ENCODE measurements around the gene MRPL28. TPM values are rescaled to one million over a fixed set of nuclear protein-coding genes. Genes with fewer than 3 reads are reported as not detected.

MRPL28 gene
- total RNA-seq, 1 donor from 2014 or later: 82.2 TPM

DNA sequence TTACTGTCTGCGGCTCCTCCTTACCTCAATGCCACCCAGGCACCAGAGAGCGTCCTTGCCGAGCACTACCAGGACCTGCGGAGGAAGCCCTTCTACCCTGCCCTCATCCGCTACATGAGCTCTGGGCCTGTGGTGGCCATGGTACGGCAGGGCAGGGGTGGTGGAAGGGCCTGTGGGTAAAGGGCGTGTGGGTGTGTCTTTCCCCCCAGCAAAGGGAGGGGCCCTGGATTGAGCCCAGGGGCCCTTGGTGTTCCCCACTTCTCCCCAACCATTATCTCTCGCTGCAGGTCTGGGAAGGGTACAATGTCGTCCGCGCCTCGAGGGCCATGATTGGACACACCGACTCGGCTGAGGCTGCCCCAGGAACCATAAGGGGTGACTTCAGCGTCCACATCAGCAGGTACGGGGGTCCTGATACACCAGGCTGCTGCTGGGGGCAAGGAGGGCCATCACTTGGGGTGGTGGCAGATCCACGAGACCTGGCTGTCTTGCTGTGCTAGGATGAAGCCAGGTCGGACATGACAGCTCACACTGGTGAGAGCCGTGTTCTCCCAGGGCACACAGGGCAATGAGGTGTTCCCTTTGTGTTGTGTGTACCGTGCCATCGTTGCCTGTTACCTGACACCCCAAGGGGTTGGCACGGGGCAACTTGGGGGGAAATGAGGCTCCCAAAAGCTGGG, 29.1 kb upstream of the MRPL28 start:
- Mint-ChIP-seq H3K4me1 (peaks cover 23% of the 10 kb centered on the region), H3K9me3 (no peaks in the 10 kb centered on the region), H3K27ac (no peak overlapping the region), H3K36me3 (peaks cover 2% of the 10 kb centered on the region), H3K4me3 (peak overlapping the region; percentile 81), H3K27me3 (ENCODE audit: insufficient read depth, low read depth) (peaks cover 5% of the 10 kb centered on the region)
- no peaks in the 10 kb centered on the region for H3K36me3 ChIP-seq
- H3F3A ChIP-seq (ENCODE audit: low read depth): peaks cover 70% of the 10 kb centered on the region
- H3K4me3 ChIP-seq: no peak overlapping the region
- peaks cover 7% of the 10 kb centered on the region for H3K4me1 ChIP-seq
- no peak overlapping the region for H3K9ac ChIP-seq
- H4K20me1 ChIP-seq (ENCODE audit: low read depth): peaks cover 26% of the 10 kb centered on the region
- peaks cover 2% of the 10 kb centered on the region for H3K27me3 ChIP-seq
- peaks cover 6% of the 10 kb centered on the region for H3K79me2 ChIP-seq (ENCODE audit: low read depth)
- H2AFZ ChIP-seq (replicated peaks): no peak overlapping the region
- no peak for DNase-seq (ENCODE audit: low spot score)
- TF ChIP-seq CTCF (IDR thresholded peaks at IDR 0.05): no peak
- TF ChIP-seq EZH2 (IDR thresholded peaks at IDR 0.05): no peak
- no peak for TF ChIP-seq EZH2phosphoT487 (IDR thresholded peaks at IDR 0.05)
- no peak overlapping the region for H3K27ac ChIP-seq
- no peak overlapping the region for H3K4me2 ChIP-seq
- H3K9me3 ChIP-seq (ENCODE audit: low read depth): no peaks in the 10 kb centered on the region

GRCh38 chr16:398561-399339, 28.4 kb upstream of the MRPL28 start:
- Mint-ChIP-seq H3K4me1 (peaks cover 23% of the 10 kb centered on the region), H3K27me3 (ENCODE audit: insufficient read depth, low read depth) (peaks cover 5% of the 10 kb centered on the region), H3K36me3 (peaks cover 2% of the 10 kb centered on the region), H3K9me3 (no peaks in the 10 kb centered on the region), H3K4me3 (peak overlapping the region; percentile 81), H3K27ac (no peak overlapping the region)
- DNase-seq (ENCODE audit: low spot score): peak; percentile 49
- H3K27me3 ChIP-seq: peaks cover 2% of the 10 kb centered on the region
- no peak overlapping the region for H3K9ac ChIP-seq
- H3K9me3 ChIP-seq (ENCODE audit: low read depth): no peaks in the 10 kb centered on the region
- no peak overlapping the region for H3K4me3 ChIP-seq
- H3K79me2 ChIP-seq (ENCODE audit: low read depth): peaks cover 6% of the 10 kb centered on the region
- H3K27ac ChIP-seq: no peak overlapping the region
- H3K4me2 ChIP-seq: no peak overlapping the region
- peaks cover 70% of the 10 kb centered on the region for H3F3A ChIP-seq (ENCODE audit: low read depth)
- H4K20me1 ChIP-seq (ENCODE audit: low read depth): peaks cover 26% of the 10 kb centered on the region
- H3K36me3 ChIP-seq: no peaks in the 10 kb centered on the region
- TF ChIP-seq EZH2 (IDR thresholded peaks at IDR 0.05) (no peak), CTCF (IDR thresholded peaks at IDR 0.05) (no peak), EZH2phosphoT487 (IDR thresholded peaks at IDR 0.05) (no peak)
- H2AFZ ChIP-seq (replicated peaks): no peak overlapping the region
- H3K4me1 ChIP-seq: peaks cover 7% of the 10 kb centered on the region

GRCh38 chr16:397736-398332, 27.5 kb upstream of the MRPL28 start:
- H3K9ac ChIP-seq: no peak overlapping the region
- DNase-seq (ENCODE audit: low spot score): peak; percentile 91
- peak overlapping the region; percentile 24 for H3K4me2 ChIP-seq
- H3F3A ChIP-seq (ENCODE audit: low read depth): peaks cover 64% of the 10 kb centered on the region
- Mint-ChIP-seq H3K4me3 (peak overlapping the region; percentile 81), H3K27me3 (ENCODE audit: insufficient read depth, low read depth) (peaks cover 7% of the 10 kb centered on the region), H3K4me1 (peaks cover 23% of the 10 kb centered on the region), H3K27ac (no peak overlapping the region), H3K9me3 (no peaks in the 10 kb centered on the region), H3K36me3 (peaks cover 2% of the 10 kb centered on the region)
- no peak overlapping the region for H2AFZ ChIP-seq (replicated peaks)
- peaks cover 26% of the 10 kb centered on the region for H4K20me1 ChIP-seq (ENCODE audit: low read depth)
- peaks cover 7% of the 10 kb centered on the region for H3K4me1 ChIP-seq
- no peaks in the 10 kb centered on the region for H3K9me3 ChIP-seq (ENCODE audit: low read depth)
- H3K4me3 ChIP-seq: peak overlapping the region; percentile 2
- peak; percentile 43 for TF ChIP-seq CTCF (IDR thresholded peaks at IDR 0.05)
- TF ChIP-seq EZH2 (IDR thresholded peaks at IDR 0.05): no peak
- no peak for TF ChIP-seq EZH2phosphoT487 (IDR thresholded peaks at IDR 0.05)
- H3K27ac ChIP-seq: no peak overlapping the region
- H3K79me2 ChIP-seq (ENCODE audit: low read depth): peaks cover 5% of the 10 kb centered on the region
- H3K27me3 ChIP-seq: peaks cover 2% of the 10 kb centered on the region
- no peaks in the 10 kb centered on the region for H3K36me3 ChIP-seq

Measured in neural progenitor cell (in vitro differentiated cells).